Activated CD8-positive, alpha-beta T cell treated with anti-CD3 and anti-CD28 coated beads, Interleukin-2, amount 10 ng/mL, durations not matched to agents 7 days and 5 days (primary cell): ENCODE measurements around the gene GOLT1A. TPM values are rescaled to one million over a fixed set of nuclear protein-coding genes. Genes with fewer than 3 reads are reported as not detected.
"Not testable (repeated sequence)": the region's sequence is repeated elsewhere in the genome, so short reads cannot be mapped to it uniquely, and the experiment has no call there.

ENCODE experiments used
- ATAC-seq: fragments of 150-1000 bp; cut with Tn5 transposase; one replicate; pipeline ENCODE4 v1.10.0; 2021; ENCODE audit warnings: moderate library complexity
- CTCF ChIA-PET: fragments of 350-600 bp; sonication (Branson Sonifier 250); formaldehyde crosslinking; loops from one replicate; lab custom pipeline; 2021; ENCODE audit warnings: antibody characterized with exemption; lab: Charles Lee
- POLR2A ChIA-PET: fragments of 350-600 bp; sonication (Branson Sonifier 250); formaldehyde crosslinking; loops from one replicate; lab custom pipeline; 2021; ENCODE audit warnings: antibody characterized with exemption; lab: Charles Lee
- DNase-seq: peaks from one replicate; pipeline ENCODE4 v3.0.0-alpha.2; 2020
- H3K27ac Mint-ChIP-seq: one replicate; pipeline ENCODE4 v1.8.0; 2021; ENCODE audit warnings: mild to moderate bottlenecking, mixed read lengths
- H3K27me3 Mint-ChIP-seq: one replicate; pipeline ENCODE4 v1.8.0; 2021; ENCODE audit warnings: low read depth, mixed read lengths
- H3K36me3 Mint-ChIP-seq: one replicate; pipeline ENCODE4 v1.8.0; 2021; ENCODE audit warnings: low read depth, mixed read lengths
- H3K4me1 Mint-ChIP-seq: one replicate; pipeline ENCODE4 v1.8.0; 2021; ENCODE audit warnings: low read depth, mixed read lengths
- H3K4me3 Mint-ChIP-seq: one replicate; pipeline ENCODE4 v1.8.0; 2021; ENCODE audit warnings: mild to moderate bottlenecking, mixed read lengths
- H3K9me3 Mint-ChIP-seq: one replicate; pipeline ENCODE4 v1.8.0; 2022; ENCODE audit warnings: mixed read lengths; ENCODE audit not compliant: insufficient read depth
- total RNA-seq, 2 experiments: library from RNA; stranded (reverse); gene quantifications; one replicate each; pipeline ENCODE4 v1.2.3, GENCODE V29; 2021

The GOLT1A gene
- total RNA-seq, 2 experiments from 2014 or later: not detected

- no peak overlapping the region for H3K27ac Mint-ChIP-seq
- CTCF ChIA-PET: no interaction called here
- H3K36me3 Mint-ChIP-seq: no peaks in the 10 kb centered on the region
- H3K4me1 Mint-ChIP-seq: no peaks in the 10 kb centered on the region
- H3K27me3 Mint-ChIP-seq: no peaks in the 10 kb centered on the region
- H3K4me3 Mint-ChIP-seq: no peak overlapping the region
- H3K9me3 Mint-ChIP-seq: no peaks in the 10 kb centered on the region
- ATAC-seq (no peak), DNase-seq (no peak)
- POLR2A ChIA-PET: no interaction called here
Measured at GRCh38 chr1:204242920-204243319, 29.1 kb upstream of the GOLT1A start.

- H3K9me3 Mint-ChIP-seq: no peaks in the 10 kb centered on the region
- ChIA-PET POLR2A (no interaction called here), CTCF (interaction anchor here (0.7 to 1.1 kb wide), 2 partner anchors 15 to 122 kb away, joined by 3 to 4 read pairs; no protein-coding TSS in a partner anchor)
Measured at GRCh38 chr1:204241914-204242313, 28.1 kb upstream of the GOLT1A start.

GRCh38 chr1:204241050-204241449, 27.3 kb upstream of the GOLT1A start:
- ATAC-seq: no peak
- H3K36me3 Mint-ChIP-seq: no peaks in the 10 kb centered on the region
- CTCF ChIA-PET: interaction anchor here (0.7 to 1.1 kb wide), 2 partner anchors 16 to 122 kb away, joined by 3 to 4 read pairs; no protein-coding TSS in a partner anchor

More at GRCh38 chr1:204241914-204242313, 28.1 kb upstream of the GOLT1A start:
- H3K27me3 Mint-ChIP-seq: no peaks in the 10 kb centered on the region
- no peak overlapping the region for H3K4me3 Mint-ChIP-seq
- DNase-seq: no peak
- no peaks in the 10 kb centered on the region for H3K4me1 Mint-ChIP-seq
- no peaks in the 10 kb centered on the region for H3K36me3 Mint-ChIP-seq
- ATAC-seq: no peak
- H3K27ac Mint-ChIP-seq: no peak overlapping the region

GRCh38 chr1:204240233-204240632, 26.4 kb upstream of the GOLT1A start:
- CTCF ChIA-PET: no interaction called here
- H3K9me3 Mint-ChIP-seq: no peaks in the 10 kb centered on the region
- H3K27ac Mint-ChIP-seq: no peak overlapping the region
- peaks cover 5% of the 10 kb centered on the region for H3K27me3 Mint-ChIP-seq
- DNase-seq (no peak), ATAC-seq (no peak)
- POLR2A ChIA-PET: no interaction called here
- H3K4me3 Mint-ChIP-seq: no peak overlapping the region
- no peaks in the 10 kb centered on the region for H3K4me1 Mint-ChIP-seq
- H3K36me3 Mint-ChIP-seq: no peaks in the 10 kb centered on the region

More at GRCh38 chr1:204241050-204241449, 27.3 kb upstream of the GOLT1A start:
- H3K9me3 Mint-ChIP-seq: no peaks in the 10 kb centered on the region
- no peak overlapping the region for H3K4me3 Mint-ChIP-seq
- no peak overlapping the region for H3K27ac Mint-ChIP-seq
- H3K4me1 Mint-ChIP-seq: no peaks in the 10 kb centered on the region
- POLR2A ChIA-PET: no interaction called here
- DNase-seq: no peak
- peaks cover under 1% of the 10 kb centered on the region for H3K27me3 Mint-ChIP-seq

GRCh38 chr1:204239401-204239800, 25.6 kb upstream of the GOLT1A start:
- POLR2A ChIA-PET, DNase-seq, H3K27ac Mint-ChIP-seq, H3K4me3 Mint-ChIP-seq, H3K36me3 Mint-ChIP-seq, H3K9me3 Mint-ChIP-seq, ATAC-seq, CTCF ChIA-PET, H3K27me3 Mint-ChIP-seq, H3K4me1 Mint-ChIP-seq: not testable (repeated sequence)

GRCh38 chr1:204238520-204238919, 24.7 kb upstream of the GOLT1A start:
- CTCF ChIA-PET, H3K9me3 Mint-ChIP-seq, H3K27me3 Mint-ChIP-seq, H3K4me3 Mint-ChIP-seq, H3K27ac Mint-ChIP-seq, POLR2A ChIA-PET, H3K36me3 Mint-ChIP-seq, H3K4me1 Mint-ChIP-seq, ATAC-seq, DNase-seq: not testable (repeated sequence)

GRCh38 chr1:204237515-204237914, 23.7 kb upstream of the GOLT1A start:
- H3K9me3 Mint-ChIP-seq, H3K4me3 Mint-ChIP-seq, H3K27me3 Mint-ChIP-seq, H3K4me1 Mint-ChIP-seq, H3K27ac Mint-ChIP-seq, H3K36me3 Mint-ChIP-seq, ATAC-seq, DNase-seq, CTCF ChIA-PET: not testable (repeated sequence)
- POLR2A ChIA-PET: interaction anchor here (0.6 kb wide), 1 partner anchor 259 kb away, joined by 4 read pairs; no protein-coding TSS in a partner anchor

- peaks cover 8% of the 10 kb centered on the region for H3K27me3 Mint-ChIP-seq
- no peak for ATAC-seq
- no peak overlapping the region for H3K27ac Mint-ChIP-seq
- CTCF ChIA-PET: interaction anchor here (1.0 kb wide), 1 partner anchor 19 kb away, joined by 3 read pairs; the partner anchor contains the start of gene GOLT1A
- POLR2A ChIA-PET: interaction anchor here (0.6 kb wide), 1 partner anchor 15 kb away, joined by 5 read pairs; no protein-coding TSS in a partner anchor
- no peaks in the 10 kb centered on the region for H3K36me3 Mint-ChIP-seq
- no peak overlapping the region for H3K4me3 Mint-ChIP-seq
- no peaks in the 10 kb centered on the region for H3K4me1 Mint-ChIP-seq
- H3K9me3 Mint-ChIP-seq: no peaks in the 10 kb centered on the region
- no peak for DNase-seq
Measured at GRCh38 chr1:204232526-204232925, 18.7 kb upstream of the GOLT1A start.

GRCh38 chr1:204230211-204230610, 16.4 kb upstream of the GOLT1A start:
- Mint-ChIP-seq H3K4me3 (no peak overlapping the region), H3K27ac (no peak overlapping the region), H3K36me3 (no peaks in the 10 kb centered on the region), H3K9me3 (no peaks in the 10 kb centered on the region), H3K4me1 (no peaks in the 10 kb centered on the region), H3K27me3 (peaks cover 3% of the 10 kb centered on the region)
- ChIA-PET POLR2A (no interaction called here), CTCF (interaction anchor here (0.9 to 1.6 kb wide), 3 partner anchors 11 to 168 kb away, joined by 3 to 6 read pairs (median 4); no protein-coding TSS in a partner anchor)
- DNase-seq (no peak), ATAC-seq (no peak)

GRCh38 chr1:204228896-204229295, 15.1 kb upstream of the GOLT1A start:
- ChIA-PET POLR2A (interaction anchor here (0.6 kb wide), 1 partner anchor 132 kb away, joined by 4 read pairs; no protein-coding TSS in a partner anchor), CTCF (interaction anchor here (0.6 to 1.6 kb wide), 4 partner anchors 22 to 169 kb away, joined by 3 to 6 read pairs (median 3); no protein-coding TSS in a partner anchor)
- ATAC-seq: no peak
- H3K4me1 Mint-ChIP-seq: no peaks in the 10 kb centered on the region
- no peak overlapping the region for H3K27ac Mint-ChIP-seq
- H3K9me3 Mint-ChIP-seq: no peaks in the 10 kb centered on the region
- no peak for DNase-seq
- H3K36me3 Mint-ChIP-seq: no peaks in the 10 kb centered on the region
- peaks cover under 1% of the 10 kb centered on the region for H3K27me3 Mint-ChIP-seq
- no peak overlapping the region for H3K4me3 Mint-ChIP-seq

GRCh38 chr1:204227996-204228785, 14.4 kb upstream of the GOLT1A start:
- H3K36me3 Mint-ChIP-seq: no peaks in the 10 kb centered on the region
- H3K9me3 Mint-ChIP-seq: no peaks in the 10 kb centered on the region
- no peaks in the 10 kb centered on the region for H3K27me3 Mint-ChIP-seq
- ATAC-seq (no peak), DNase-seq (no peak)
- no peaks in the 10 kb centered on the region for H3K4me1 Mint-ChIP-seq
- CTCF ChIA-PET: interaction anchor here (0.6 to 1.2 kb wide), 3 partner anchors 21 to 30 kb away, joined by 3 read pairs; no protein-coding TSS in a partner anchor
- POLR2A ChIA-PET: interaction anchor here (0.6 kb wide), 1 partner anchor 133 kb away, joined by 4 read pairs; no protein-coding TSS in a partner anchor
- H3K4me3 Mint-ChIP-seq: no peak overlapping the region
- no peak overlapping the region for H3K27ac Mint-ChIP-seq

- no peak for ATAC-seq
- POLR2A ChIA-PET: no interaction called here
- H3K27ac Mint-ChIP-seq: no peak overlapping the region
Measured at GRCh38 chr1:204227351-204227750, 13.6 kb upstream of the GOLT1A start.

More at GRCh38 chr1:204227351-204227750, 13.6 kb upstream of the GOLT1A start:
- H3K4me1 Mint-ChIP-seq: no peaks in the 10 kb centered on the region
- H3K36me3 Mint-ChIP-seq: no peaks in the 10 kb centered on the region
- H3K4me3 Mint-ChIP-seq: no peak overlapping the region
- H3K27me3 Mint-ChIP-seq: no peaks in the 10 kb centered on the region
- no peaks in the 10 kb centered on the region for H3K9me3 Mint-ChIP-seq
- CTCF ChIA-PET: interaction anchor here (2.7 kb wide), 1 partner anchor 20 kb away, joined by 7 read pairs; no protein-coding TSS in a partner anchor
- no peak for DNase-seq
